NCI-H524 treated with DMSO at 0.1 percent for 48 hours (cell line): ENCODE data around the gene EYA2.

Experiments used
- DNase-seq: peaks from one replicate; lab custom pipeline; 2025; lab: John Stamatoyannopoulos, UW

The EYA2 gene

DNA sequence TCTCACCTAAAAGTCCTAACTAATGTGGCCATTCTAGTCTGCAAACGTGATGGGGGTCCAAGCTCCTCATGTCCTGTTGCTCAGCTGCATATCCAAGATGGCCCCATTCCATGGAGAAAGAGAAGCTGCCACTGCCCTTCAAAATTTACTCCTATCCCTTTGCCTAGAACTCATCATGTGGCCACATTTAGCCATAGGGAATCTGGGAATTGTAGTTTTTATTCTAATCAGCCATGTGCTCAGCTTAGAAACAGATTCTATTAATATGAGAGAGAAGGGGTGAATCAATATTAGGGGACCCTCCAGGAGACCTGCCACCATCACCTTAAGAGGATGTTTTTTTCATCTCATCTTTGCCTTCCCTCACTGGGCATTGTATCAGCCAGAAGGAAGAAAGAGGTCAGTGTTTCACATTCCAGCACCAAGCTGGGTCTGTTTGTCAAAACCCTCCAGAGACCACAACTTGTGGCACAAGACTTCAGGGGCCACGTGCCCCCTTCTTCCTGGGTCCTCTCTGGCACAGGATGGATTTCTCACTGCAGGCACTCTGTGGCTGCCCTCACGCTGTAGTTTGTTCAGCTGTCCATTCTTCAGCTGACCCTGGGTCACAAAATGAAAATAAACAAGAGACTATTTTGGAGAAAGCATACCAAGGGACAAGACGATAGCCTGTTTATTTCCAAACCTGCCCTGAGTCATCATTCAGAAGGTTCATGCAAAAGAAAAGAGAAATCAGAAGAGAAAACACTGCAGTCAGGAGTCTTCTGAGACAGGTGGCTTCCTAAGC, 172.0 kb downstream of the EYA2 start:
- DNase-seq: no peak

DNA sequence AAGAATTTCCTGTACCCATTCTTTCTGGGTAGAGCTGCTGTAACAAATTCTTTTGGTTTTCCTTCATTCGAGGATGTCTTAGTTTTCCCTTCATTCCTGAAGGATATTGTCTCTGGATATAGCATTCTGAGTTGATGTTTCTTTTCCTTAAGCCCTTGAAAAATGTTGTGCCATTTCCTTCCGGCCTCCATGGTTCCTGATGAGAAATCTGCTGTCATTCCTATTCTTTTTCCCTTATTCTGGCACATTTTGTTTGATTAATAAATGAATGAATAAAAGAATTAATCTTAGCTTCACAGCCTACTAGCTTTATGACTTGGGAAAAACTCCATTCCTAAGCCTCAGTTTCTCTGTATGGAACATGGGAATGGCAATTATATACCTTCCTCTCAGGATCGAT, 173.1 kb downstream of the EYA2 start:
- no peak for DNase-seq

DNA sequence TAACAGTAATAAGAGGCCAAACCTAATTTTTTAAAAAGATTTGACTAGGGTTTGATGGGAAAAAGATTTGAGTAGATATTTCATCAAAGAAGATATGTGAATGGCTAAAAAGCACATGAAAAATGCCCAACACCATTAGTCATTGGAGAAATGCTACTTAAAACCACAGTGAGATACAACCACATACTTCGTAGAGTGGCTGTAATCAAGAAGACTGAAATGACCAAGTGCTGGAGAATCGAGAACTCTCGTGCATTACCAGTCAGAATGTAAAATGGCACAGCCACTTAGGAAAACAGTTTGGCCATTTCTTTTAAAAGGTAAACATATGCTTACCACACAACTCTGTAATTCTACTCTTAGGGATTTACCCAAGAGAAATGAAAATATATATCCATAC, 175.5 kb downstream of the EYA2 start:
- DNase-seq: no peak

DNA sequence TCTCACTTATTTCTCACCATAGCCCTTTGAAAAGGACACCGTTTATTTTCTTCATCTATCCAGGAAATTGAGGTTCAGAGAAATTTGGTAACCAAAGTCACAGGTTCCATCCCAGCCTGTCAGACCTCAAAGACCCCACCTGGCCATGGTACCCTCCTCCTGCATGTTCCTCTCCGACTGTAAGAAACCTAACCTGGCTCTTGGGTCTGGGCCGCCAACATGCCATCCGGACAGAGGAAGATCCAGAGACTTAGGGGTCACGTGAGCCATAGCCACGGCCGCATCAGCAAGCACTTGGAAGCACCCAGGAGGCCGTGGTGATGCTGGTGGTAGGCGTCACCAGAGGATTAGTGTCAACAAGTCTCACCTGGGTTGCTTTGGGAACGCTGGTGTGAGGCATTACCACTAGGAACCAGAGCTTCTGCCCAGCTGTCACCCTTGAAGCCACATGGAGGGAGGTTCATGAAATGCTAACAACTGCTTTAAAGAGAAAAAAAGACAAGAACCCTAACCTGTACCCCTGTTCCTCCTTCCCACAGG, 177.1 kb downstream of the EYA2 start:
- no peak for DNase-seq

DNA sequence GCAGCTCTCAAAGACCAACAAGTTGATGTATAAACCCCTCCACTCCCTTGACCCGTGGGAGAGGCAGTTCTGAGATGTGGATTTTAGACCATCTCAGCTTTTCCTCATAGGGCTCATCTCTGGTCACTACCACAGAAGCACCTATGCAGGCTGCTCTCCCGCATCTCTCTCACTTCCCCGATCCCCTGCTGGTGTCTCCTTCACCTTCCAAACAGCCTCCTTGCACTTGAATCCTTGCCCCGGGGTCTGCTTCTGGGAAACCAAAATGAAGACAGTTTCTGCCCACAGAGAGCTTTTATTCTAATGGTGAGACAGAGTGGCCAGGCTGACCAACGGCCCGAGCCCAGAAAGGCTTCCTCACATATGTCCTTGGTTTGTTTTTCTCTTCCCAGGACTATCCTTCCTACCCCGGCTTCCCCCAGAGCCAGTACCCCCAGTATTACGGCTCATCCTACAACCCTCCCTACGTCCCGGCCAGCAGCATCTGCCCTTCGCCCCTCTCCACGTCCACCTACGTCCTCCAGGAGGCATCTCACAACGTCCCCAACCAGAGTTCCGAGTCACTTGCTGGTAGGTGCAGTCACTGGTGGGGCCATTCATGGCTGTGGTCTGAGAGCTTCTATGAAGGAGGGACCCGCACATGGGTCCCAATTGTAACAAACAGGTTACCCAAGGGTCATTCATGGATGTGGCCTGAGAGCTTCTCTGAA, 179.3 kb downstream of the EYA2 start:
- no peak for DNase-seq

DNA sequence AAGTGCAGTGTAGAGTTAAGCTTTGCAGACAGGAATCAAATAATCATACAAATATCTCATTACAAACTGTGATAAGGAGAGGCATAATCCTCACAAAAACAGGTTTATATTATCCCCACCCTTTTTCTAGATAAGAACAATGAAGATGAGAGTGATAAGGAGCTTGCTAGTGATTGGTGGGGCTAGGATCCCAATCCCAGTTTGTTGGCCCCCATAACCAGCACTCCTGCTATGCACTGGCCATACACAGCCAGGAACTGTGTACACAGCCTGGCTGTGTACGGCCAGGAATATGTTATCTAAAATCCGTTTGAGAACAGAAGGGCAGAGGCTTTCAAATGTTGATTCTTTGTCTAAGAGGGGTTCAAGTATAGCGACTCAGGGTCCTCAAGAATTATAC, 180.6 kb downstream of the EYA2 start:
- DNase-seq: no peak

DNA sequence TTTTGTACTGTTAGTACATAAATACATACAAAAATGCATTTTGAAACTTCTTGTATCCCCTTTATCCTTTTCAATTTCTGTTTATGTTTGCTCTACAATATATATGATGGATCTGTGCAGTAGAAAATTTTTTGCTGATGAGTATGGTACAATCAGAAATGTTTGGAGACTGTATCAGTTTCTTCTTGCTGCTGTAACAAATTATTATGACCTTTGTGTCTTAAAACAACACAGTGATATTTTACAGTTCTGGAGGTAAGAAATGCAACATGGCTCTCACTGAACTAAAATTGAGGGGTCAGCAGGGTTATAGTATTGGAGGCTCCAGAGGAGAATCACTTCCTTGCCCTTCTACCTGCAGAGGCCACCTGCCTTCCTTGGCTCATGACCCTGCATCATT, 184.4 kb downstream of the EYA2 start:
- DNase-seq: no peak

DNA sequence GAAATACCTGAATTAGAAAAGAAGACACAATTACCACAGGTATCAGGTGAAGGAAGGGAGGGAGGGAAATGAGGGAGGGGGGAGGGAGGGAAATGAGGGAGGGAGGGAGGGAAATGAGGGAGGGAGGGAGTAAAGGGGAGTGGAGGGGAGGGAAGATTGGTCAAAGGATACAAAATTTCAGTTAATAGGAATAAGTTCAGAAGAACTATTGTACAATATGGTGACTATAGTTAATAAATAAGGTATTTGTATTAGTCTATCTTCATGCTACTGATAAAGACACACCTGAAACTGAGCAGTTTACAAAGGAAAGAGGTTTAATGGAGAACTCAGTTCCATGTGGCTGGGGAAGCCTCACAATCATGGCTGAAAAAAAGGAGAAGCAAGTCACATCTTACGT, 185.7 kb downstream of the EYA2 start:
- no peak for DNase-seq

DNA sequence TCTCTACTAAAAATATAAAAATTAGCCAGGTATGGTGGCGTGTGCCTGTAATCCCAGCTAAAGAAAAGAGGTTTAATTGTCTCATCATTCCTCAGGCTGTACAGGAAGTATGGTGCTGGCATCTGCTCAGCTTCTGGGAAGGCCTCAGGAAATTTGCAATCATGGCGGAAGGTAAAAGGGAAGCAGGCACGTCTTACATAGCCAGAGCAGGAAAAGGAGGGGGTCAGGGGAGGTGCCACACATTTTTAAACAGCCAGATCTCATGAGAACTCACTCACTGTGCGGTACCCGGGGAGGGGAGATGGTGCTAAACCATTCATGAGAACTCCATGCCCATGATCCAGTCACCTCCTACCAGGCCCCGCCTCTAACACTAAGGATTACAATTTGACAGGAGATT, 191.7 kb downstream of the EYA2 start:
- no peak for DNase-seq

DNA sequence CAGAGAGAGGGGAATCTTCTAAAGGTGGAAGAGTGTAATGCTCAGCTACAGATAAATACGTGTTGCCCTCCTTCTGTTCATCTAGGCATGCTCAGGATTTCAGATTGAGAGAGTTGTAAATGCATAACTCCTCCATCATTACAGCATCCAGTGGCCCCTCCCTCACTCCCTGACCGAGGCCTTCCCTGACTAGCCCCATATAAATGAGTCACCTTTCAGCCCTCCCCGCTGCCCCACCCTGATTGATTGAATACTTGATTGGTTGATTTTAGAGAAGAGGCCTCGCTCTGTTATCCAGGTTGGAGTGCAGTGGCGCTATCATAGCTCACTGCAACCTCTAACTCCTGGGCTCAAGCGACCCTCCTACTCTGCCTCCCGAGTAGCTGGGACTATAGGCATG, 193.7 kb downstream of the EYA2 start:
- no peak for DNase-seq

DNA sequence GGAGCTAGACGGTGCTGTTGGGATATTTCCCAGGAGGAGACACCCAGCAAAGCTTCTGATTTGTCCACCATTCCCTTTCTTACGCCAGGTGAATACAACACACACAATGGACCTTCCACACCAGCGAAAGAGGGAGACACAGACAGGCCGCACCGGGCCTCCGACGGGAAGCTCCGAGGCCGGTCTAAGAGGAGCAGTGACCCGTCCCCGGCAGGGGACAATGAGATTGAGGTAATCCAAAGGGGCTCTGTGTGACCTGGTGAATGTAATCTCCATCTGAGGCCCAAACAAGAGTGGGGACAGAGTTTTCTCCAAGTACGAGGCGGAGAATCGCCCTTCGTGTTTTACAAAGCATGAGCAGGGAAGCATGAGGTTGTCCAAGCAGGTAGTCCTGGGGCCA, 194.5 kb downstream of the EYA2 start:
- no peak for DNase-seq

DNA sequence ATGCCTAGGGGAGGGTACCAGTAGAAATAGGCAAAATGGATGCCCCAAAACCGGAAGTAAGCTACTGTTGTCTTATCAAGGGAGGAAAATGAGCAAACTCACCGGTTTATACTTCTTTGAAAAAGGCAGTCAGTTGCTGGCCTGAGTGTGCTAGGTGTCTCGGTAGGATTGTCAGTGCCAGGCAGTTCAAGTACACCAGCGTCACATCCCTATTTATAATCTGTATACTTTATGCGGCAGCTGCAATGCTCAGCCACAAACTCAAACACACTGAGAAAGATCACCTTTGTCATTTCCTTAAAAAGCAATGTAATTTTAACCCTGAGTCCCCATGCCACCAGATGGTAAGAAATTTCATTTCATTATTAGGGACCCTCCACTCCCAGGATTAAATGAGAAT, 196.2 kb downstream of the EYA2 start:
- DNase-seq: no peak

DNA sequence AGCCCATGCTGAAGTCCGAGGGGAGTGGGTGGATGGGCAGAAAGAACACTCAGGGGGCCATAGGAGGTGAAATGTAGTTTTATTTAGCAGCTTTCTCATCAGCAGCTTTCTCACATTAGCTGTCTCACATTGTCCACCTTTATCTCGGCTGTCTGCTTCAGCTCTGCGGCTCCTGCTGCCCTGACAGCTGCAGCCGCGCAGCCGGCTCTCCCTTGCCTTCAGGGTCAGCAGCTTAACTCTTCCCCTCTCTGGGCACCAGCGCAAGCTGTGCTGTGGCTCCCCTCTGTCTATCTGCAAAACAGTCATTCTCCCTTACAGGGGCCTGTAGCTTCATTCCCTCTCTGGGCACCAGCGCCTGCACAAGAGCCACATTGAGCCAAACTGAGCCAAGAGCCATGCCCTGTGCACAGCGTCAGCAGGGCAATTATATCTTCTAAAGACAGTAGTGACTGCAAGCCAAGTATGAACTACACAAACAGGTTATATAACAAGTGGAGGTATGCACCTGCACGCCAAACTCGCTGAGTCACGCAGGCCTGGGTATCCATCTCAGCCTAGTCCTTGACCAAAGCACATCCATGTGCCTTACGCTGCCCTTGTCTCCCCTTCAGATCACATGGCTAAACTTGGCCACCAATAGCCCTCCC, 198.8 kb downstream of the EYA2 start:
- no peak for DNase-seq

DNA sequence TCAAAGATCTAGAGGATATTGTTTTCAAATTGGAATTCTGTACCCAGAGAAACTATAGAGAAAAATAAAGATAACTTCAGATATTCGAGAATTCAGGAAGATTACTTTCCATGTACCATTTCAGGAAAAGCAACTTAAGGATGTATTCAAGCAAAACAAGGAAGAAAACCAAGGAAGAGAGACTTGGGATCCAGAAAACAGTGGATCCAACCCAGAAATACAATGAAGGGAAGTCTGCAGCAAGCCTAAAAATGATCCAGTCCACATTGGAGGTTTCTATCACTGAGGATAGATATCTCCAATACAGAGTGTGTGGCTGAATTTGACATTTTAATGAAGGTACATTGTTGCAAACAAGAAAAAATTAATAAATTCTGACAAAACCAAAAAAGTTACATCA, 201.0 kb downstream of the EYA2 start:
- DNase-seq: no peak

DNA sequence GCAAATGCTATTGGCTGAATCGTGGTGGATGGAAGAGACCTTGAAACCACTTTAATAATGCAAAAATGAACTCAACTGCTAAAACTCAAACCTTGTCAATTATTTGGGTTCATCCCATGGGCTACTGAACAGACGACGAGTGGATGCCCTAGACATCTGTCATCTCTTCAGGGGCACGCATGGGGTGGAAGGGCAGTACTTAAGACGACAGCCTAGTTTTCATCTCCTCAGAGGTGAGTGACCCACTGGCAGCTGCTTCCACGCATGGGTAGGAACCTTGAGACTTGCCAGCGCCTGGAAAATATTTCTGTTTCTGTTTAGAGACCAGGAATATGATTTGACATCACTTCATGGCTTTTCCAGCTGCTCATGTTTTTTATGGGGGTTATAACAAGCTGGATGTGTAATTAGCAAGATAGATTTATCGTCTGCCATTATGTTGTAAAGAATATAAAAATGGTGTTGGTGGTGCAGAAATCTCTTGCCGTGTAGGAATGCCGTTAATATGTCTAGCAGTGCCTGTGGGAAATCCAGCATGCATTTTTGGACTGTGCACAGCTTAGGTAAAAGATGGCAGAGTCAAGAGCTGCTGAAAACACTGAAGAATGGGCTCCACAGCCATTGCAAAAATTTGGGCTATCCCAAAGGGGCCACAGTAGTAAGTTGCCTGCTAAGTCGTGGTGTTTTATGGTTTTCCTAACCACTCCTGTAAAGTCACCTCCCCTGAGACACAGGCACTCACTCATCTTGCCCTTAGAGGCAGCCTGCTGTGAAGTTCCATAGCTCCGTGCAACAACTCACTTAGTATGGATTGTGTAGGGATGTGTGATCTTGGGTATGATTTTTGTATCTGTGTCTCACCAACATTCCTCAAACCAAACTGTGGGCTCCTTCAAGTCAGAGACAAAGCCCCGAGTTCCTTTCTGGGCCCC, 203.3 kb downstream of the EYA2 start:
- DNase-seq: no peak

DNA sequence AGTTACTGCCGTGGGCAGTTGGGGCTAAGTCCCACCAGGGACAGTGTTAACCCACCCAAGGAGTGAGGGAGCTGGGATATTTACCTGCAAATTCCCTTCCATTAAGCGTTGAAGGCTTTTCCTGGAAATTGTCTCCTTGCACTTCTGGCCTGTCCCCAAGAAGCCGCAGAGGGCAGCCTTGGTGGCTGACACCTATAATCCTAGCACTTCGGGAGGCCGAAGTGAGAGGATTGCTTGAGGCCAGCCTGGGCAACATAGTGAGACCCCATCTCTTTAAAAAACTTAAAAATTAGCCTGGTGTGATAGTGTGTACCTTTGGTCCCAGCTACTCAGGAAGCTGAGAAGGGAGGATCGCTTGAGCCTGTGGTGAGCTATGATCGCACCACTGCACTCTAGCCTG, 204.4 kb downstream of the EYA2 start:
- no peak for DNase-seq

DNA sequence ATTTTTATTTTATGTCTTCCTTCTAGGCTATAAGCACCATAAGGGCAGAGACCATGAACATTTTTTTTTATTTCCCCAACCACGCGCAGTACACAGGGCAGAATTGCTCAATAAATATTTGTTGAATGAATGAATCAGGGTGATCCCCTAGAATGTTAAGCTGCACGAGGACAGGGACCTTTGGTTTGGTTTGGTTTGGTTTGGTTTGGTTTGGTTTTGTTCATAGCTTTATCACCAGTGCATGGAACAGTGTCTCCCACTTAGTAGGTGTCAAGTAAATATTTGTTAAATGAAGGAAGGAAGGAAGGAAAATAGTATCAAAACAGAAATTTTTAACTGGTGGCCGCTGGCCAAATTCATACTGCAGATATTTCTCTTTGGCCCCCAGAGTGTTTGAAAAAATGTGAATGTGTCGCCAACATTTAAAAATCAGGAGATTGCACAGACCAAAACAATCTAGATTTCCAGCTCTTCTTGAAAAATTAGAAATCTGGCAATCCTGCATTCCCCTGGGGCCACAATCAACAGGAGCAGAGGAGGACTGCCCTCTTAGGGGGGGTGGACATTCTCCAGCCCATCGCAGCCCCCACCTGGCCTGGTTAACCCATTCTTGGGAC, 205.3 kb downstream of the EYA2 start:
- no peak for DNase-seq

DNA sequence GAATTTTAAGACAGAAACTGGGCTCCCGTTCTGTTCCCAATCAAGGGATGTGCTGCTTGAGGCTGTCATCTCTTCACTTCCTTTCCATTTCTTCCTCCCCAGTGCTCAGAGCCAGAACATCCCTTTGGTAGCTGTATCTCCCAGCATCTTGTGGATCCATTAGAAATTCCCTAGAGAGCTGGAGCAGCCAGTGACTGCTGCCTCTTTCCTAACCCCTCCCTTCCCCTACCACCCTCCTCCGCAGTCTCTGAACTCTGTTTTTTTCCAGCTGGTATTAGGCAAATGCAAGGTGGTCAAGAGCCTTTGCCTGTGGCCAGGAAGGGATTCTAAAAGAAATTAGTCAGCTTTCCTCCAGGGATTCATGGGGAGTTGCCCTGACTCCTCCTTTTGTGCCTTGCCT, 208.0 kb downstream of the EYA2 start:
- DNase-seq: no peak

DNA sequence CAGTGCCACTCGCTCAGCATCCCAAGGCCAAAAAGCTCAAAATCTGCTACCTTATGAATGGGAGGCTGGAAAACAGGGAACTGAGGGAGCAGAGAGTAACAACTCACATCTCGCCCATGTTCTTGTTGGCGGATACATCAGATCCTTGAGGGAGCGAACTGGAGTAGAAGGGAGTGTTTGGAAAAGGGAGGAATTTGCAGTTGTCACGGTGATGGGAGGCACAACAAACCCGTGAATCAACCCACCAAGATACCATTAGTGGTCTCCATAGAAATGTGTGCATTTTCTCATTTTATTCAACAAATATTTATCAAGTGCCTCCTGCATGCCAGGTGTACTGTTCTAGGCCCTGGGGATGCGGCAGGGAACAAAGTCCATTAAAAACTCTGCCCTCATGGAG, 212.1 kb downstream of the EYA2 start:
- no peak for DNase-seq

DNA sequence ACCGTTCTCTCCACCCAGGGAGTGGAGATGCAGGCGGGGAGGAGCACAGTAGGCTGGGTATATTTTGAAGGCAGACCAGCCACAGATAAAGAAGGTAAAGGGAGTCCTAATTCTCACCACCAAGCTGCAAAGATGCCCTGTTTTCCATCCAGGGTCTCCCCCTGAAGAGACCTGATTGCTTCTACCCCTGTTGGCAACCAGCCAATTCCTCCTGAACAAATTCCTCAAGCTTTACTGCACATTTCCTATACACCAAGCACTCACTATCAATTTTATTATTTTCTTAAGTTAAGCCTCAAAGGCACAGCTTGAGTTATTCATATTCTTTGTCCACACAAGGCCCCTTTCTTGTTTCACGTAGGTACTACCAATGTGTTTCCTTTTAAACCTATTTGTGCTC, 214.4 kb downstream of the EYA2 start:
- DNase-seq: no peak

DNA sequence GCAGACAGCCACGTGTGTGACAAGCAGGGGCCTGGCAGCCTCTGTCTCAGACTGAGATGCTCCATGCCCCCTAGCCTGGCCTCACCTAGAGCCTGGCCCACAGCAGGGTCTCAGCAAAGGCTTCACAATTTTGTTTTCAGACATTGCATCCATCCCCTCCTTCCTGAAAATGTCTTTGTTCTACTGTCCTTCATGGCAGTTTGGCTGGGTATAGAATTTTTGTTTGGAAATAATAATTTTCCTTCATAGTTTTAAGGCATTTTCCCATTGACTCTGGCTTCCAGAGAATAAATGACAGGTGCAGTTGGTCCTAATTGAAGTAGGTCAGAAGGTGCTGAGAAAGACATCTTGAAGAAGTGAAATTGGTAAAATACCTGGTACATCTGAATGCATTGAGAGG, 216.2 kb downstream of the EYA2 start:
- no peak for DNase-seq

DNA sequence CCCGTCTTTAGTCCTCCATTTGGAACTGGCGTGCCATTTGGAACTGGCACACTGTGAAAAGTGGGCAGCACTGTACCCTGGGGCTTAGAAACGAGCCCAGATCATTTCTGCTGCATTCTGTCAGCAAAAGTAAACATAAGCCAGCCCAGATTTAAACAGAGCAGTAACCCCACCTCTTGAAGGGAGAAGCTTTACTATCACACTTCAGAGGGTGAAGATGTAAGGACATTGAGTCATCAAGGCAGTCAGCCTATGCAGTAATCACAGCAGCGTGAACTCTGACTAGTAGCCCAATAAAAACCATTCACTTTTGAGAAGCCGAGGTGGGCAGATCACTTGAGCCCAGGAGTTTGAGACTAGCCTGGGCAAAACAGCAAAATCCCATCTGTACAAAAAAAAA, 216.9 kb downstream of the EYA2 start:
- DNase-seq: no peak
